AG08395 (cell line): ENCODE results near the gene CA5A.

ENCODE experiments used
- DNase-seq: peaks from one replicate; pipeline ENCODE4 v3.0.0; 2012; ENCODE audit warnings: mixed read lengths, low spot score

CA5A gene

GRCh38 chr16:87847785-87848675 is 88.3 kb downstream of the CA5A start:
- DNase-seq: no peak

DNA sequence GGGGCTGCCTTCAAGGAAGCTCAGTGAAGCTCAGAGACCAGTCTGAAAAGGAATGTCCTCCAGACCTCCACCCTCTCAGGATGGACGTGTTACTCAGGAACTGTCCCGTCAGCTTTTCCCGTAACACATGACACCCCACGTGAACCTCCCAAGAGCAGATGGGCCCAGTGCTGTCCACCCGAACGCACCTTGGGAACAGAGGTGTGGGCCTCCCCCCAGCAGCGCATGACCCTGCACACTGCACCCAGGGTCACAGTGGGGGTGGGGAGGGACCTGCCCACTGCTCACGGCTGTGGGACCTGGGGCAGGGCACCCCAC is 88.9 kb downstream of the CA5A start:
- DNase-seq: no peak

DNA sequence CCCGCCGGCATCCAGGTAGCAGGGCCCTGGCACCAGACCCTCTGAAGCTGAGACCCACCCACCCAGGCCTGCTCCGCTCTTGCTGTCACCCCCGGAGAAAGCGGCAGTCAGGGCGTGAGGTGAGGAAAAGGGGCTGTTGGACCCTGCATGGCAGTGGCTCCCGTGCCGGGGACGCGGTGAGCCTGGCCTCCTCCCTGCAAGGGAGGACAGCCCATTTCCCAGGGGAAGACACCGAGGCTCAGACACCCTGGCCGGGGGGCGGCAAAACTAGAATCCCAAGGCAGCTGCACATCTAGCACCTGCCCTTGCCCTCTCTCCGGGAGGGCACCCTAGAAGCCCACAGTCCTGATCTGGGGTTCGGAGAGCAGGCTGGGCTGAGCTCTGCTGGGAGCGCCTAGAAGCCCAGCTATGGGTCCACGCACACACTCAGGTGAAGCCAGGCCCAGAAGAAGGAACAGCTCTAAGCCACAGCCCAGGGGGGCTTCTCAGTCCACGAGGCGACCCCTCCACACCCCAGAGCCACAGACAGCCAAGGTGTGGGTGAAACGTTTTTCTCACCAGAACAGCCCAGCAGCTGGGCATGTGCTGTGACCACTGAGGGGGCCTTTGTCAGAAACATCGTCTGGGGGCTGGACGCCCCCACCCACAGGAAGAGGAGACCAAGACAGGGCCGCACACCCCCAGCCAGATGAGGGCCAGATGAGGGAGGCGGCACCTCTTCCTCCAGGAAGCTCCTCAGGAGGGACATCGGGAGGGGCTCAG is 89.4 kb downstream of the CA5A start:
- no peak for DNase-seq

DNA sequence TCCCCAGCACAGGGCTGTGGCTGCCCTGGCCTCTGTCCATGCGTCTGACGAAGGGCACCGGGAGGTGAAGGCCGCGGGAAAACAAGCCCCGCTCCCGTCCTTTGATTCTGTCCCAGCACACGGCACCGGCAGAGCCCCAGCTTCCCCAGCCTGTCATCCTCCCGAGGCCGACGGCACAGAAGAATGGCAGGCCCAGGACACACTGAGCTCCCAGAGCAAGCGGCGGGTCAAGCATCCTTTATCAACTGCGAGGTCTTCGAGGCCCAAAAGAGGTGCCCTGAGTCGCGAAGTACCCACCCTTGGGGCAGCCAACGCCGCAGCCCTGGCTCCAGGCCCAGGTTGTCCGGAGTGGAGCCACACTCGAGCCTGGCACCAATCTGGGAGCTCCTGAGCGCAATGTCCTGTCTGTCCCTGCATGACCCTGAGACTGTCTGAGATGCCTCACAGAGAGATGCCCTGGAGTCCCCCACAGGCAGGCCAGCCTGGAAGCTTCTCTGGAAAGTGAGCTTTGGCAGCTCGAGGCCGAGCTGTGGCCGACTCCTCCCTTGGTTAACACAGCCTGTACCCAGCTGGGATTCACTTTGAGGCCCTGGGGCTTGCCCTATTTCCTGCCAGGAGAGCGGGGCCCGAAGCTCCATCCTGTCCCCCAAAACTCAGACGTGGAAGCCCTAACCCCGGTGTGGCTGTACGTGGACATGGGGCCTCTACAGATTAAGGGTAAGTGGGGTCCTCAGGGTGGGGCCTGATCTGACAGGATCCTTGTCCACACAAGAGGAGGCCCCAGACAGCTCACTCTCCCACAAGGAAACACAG is 90.3 kb downstream of the CA5A start:
- DNase-seq: no peak

DNA sequence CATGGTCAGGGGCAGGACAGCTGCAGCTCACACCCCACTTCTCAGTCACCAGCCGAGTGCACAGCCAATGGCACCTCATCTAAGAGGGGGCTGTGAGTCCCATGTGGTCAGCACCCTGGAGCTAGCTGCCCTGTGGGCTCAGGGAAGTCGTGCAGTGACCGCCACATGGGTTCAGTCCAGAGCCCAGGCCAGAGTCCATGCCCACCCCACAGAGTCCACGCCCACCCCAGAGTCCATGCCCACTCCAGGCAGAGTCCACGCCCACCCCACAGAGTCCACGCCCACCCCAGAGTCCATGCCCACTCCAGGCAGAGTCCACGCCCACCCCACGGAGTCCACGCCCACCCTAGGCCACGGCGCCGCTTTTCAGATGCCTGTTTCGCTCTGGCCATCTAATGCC is 91.1 kb downstream of the CA5A start:
- DNase-seq: no peak

DNA sequence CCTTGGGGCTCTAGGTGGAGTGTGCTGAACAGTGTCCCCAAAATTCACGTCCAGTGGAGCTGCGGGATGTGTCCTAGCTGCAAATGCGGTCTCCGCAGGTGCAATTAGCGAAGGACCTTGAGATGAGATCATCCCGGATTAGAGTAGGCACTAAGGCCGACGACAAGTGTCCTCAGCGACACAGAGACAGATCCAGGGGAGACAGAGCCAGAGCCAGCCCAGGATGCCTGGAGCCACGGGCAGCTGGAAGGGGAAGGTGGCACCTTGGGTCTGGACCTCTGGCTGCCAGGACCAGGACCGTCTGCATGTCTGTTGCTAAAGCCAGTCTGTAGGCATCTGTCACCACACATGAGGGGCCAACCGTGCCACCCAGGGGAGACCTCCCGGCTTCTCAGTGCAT is 91.5 kb downstream of the CA5A start:
- DNase-seq: no peak

DNA sequence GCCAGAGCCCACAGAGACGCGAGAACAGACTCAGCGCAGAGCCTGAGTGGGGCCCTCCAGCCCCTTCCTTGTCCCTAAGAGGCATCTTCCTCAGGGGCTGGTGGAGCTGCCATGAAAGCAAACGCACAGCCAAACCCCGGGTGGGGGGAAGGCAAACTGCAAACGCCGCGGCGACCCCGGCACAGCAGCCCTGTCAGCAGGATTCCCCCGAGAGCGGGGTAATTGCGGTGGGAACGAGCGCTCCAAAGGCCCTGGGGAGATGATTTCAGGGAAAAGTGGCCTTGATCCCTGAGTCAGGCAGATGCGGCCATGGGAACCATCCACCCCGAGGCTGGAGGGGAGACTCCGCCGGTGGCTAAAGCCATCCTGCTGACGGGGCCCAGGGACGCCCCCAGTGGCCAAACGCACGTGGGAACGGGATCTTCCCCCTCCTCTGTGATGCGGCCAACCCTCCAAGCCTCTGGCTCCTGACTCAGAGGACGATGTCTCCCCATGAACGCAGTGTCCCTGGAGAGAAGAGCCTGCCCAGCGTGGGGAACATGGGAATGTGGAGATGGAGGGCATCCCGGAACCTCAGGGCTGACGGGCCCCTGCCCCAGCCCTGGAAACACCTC is 92.1 kb downstream of the CA5A start:
- no peak for DNase-seq

- DNase-seq: no peak
Measured at GRCh38 chr16:87843678-87844105, 92.6 kb downstream of the CA5A start.

DNA sequence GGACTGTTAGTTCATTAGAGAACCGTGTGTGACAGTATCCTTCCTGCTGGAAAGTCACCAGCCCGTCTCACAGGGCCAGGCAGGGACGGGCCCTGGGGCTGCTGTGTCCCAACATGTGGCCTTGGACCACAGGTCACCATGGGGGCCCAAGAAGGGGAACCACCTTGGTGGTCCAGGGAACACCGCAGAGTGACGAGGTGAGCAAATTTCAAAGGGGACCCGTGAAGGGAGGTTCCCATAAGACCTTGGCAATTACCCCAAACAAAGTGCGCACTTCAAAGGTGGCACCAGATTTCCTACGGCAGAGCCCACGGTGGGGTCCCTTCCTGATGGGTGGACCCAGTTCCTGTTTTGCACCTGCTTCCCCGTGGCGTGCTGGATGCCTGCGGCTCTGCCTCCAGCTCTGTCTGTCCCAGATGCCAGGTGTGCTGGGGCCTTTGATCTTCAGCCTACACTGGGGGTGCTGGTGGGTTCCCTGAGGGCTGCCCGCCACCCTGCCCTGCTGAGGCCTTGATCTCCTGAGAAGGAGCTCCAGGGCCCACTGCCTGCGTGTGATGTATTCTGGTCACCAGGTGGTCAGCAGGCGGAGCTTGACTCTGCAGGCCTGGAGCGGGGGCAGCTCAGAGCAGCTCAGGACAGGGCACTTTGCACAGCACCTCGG is 94.0 kb downstream of the CA5A start:
- DNase-seq: no peak

- no peak for DNase-seq
Measured at GRCh38 chr16:87841340-87842208, 94.8 kb downstream of the CA5A start.

DNA sequence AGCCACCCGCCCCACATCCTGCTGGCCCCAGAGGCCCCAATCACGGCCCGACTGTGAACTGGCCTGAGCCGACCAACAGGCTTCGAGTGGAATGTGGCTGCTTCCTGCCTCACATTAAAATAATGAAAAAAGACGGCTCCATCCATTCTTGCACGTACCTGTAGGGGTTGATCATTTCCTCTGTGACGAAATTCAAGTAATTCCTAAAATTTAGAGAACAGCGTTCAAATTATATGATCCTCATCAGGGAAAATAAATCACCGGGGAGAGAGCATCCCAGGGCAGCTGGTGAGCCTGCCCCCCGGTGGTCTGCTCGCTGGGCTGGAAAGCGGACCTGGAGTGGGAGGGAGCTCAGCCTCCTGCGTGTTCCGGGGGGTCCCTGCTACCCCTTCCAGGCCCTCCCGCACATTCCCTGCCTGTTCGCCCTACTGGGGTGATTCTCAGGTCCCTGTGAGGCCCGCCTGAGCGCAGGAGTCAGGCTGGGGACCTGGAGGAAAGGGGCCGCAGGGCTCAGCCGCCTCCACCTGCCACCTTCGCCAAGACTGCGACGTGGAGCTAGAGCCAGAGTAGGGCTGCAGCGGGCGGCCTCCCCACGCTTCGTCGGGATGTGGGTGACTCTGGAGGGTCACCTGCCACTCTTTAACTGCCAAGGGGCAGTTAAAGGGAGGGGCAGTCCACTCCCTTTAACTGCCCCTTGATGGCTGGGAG is 95.9 kb downstream of the CA5A start:
- DNase-seq: no peak

DNA sequence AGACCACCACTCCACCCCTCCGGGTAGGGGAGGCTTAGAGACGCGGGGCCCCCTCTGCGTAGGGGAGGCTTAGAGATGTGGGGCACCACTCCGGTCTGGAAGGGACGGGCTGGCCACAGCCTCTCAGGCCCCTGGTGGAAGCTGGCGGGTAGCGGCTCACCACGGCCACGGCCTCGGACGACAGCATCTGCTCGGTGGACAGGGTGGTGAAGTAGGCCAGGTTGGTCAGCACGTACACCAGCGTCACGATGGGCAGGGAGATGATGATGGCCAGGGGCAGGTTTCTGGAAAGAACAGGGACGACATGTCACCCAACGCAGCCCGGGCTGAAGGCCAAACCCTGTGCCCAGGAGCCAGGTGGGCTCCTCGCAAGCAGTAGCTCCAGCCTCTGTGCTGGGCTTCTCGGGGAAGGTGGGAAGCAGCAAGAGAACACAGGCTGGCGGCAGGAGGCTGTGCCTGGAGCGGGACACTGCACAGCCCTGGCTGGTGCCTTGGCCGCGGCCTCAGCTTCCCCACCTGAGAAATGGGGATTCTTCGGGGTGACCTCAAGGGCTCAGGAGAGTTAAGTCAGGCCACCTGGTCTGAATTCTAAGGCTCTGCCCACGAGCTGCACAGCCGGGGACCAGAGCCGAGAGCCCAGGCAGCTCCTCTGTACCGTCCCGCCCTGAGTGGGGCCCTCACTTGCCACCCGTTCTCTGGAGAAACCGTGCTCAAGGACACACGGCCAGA is 96.6 kb downstream of the CA5A start:
- no peak for DNase-seq

DNA sequence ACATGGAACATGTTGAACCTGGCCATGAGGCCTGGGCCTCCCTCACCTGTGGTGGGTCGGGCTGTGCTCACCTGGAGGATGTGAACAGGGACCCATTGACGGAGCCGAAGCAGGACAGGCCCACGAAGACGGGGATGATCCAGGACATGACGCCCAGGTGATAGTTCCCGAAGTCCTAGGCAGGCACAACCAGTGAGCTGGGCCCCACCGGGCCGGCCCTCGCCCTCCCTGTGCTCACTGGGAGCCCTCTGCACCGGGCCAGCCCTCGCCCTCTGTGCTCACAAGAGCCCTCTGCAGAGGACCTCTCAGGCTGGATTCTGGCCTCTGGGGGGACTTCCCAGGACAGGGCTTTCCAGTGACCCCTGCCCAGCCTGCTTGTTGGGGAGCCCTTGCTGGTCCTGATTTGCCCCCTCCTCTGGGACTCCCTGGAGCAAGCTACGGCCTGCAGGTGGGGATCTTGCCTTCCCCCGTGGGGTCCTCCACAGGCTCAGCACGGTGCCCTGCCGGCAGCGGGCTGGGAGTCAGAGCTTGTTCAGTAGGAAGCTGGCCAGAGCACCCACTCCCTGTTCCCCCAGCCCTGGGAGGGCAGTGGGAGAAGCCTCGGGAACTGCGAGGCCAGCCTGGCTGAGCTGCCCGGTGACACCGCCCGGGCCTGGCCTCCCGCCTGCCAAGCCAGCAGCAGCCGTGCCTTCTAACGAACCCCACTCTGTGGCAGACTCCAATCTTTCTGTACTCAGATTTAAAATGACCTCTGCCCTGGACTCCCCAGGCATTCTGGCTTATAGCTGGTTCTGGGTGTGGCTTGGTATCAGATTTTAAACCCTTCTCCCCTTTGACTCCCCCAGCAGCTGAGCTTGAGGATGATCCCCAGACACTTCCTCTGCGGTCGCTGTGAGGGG is 97.4 kb downstream of the CA5A start:
- DNase-seq: no peak
